ENCODE results near the gene PRRC2B. TPM values are rescaled to one million over a fixed set of nuclear protein-coding genes. Genes with fewer than 3 reads are reported as not detected.

Gene PRRC2B
- total and polyA plus RNA-seq, 2 of the 8 experiments (the other 6 are each of a cell fraction or from before 2014, with no cell fraction given): 37.3 to 249 TPM

- Histone ChIP-seq H3K23ac (ENCODE audit: insufficient read length) (no peak overlapping the region), H3K4me1 (replicated peaks in 1 of 4; ENCODE audit: control insufficient read depth in 3 of 4, insufficient read depth in 4 of 4, low read length in 3 of 4) (no peaks in the 10 kb centered on the region), H2AFZ (ENCODE audit: low read length) (no peak overlapping the region), H3K79me2 (ENCODE audit: control insufficient read depth in 1 of 2, insufficient read depth in 2 of 2, low read length in 2 of 2) (no peaks in the 10 kb centered on the region), H2BK12ac (ENCODE audit: low read depth, low read length) (no peak overlapping the region), H3K4me3 (ENCODE audit: extremely low read depth in 1 of 4, insufficient read depth in 2 of 4, low read depth in 3 of 4, low read length in 4 of 4) (no peak overlapping the region), H4K5ac (ENCODE audit: insufficient read length, low read depth, low read length) (no peak overlapping the region), H3K18ac (ENCODE audit: extremely low read depth, low read length) (no peak overlapping the region), H3K4ac (replicated peaks; ENCODE audit: insufficient read length, low read depth, low read length) (no peak overlapping the region), H2BK120ac (replicated peaks; ENCODE audit: low read depth, low read length) (no peak overlapping the region), H3K9ac (replicated peaks in 1 of 4; ENCODE audit: extremely low read depth in 1 of 4, low read depth in 3 of 4, low read length in 3 of 4) (no peak overlapping the region), H2BK15ac (ENCODE audit: low read length) (no peak overlapping the region), H3K4me2 (ENCODE audit: insufficient read depth in 1 of 2, low read depth in 2 of 2, low read length in 2 of 2) (no peak overlapping the region), H3K9me3 (ENCODE audit: insufficient read depth in 2 of 2, low read depth in 1 of 2, low read length in 1 of 2) (peaks cover 8 to 13% of the 10 kb centered on the region in 2 experiments), H4K8ac (ENCODE audit: extremely low read depth, insufficient read depth, low read length) (no peak overlapping the region), H2BK5ac (ENCODE audit: low read depth, low read length) (no peak overlapping the region), H3K14ac (ENCODE audit: insufficient read length) (no peak overlapping the region), H3K27me3 (replicated peaks in 1 of 4; ENCODE audit: control insufficient read depth in 3 of 4, extremely low read depth in 1 of 4, insufficient read depth in 3 of 4, low read length in 3 of 4) (no peaks in the 10 kb centered on the region), H3K36me3 (ENCODE audit: control insufficient read depth in 2 of 4, insufficient read depth in 4 of 4, low read length in 3 of 4) (no peaks in the 10 kb centered on the region), H3K79me1 (ENCODE audit: low read depth, low read length) (no peaks in the 10 kb centered on the region), H2AK5ac (ENCODE audit: low read depth, low read length) (no peak overlapping the region), H4K20me1 (replicated peaks in 1 of 2; ENCODE audit: control insufficient read depth in 1 of 2, insufficient read depth in 2 of 2, low read length in 2 of 2) (no peaks in the 10 kb centered on the region), H4K91ac (replicated peaks; ENCODE audit: insufficient read length, low read length) (no peak overlapping the region), H2BK20ac (ENCODE audit: low read length) (no peak overlapping the region), H3K27ac (ENCODE audit: low read depth, low read length) (no peak overlapping the region), H3K23me2 (ENCODE audit: low read depth, low read length) (no peaks in the 10 kb centered on the region), H3K56ac (replicated peaks; ENCODE audit: insufficient read length, low read depth, low read length) (no peak overlapping the region)
- FAIRE-seq (no peak), DNase-seq (ENCODE audit: low read depth in 1 of 2, low spot score in 2 of 2) (no peak)
- POLR2A ChIA-PET (ENCODE audit: partially characterized antibody): no interaction called here
- CTCF ChIA-PET (ENCODE audit: partially characterized antibody): no interaction called here
- WGBS, 2 experiments (ENCODE audit: extremely low coverage in 1 of 2, insufficient coverage in 1 of 2, insufficient read length in 1 of 2, insufficient replicate concordance in 2 of 2, low coverage in 1 of 2, low lambda C conversion rate in 2 of 2, missing lambda C conversion rate in 1 of 2): 90% methylated on average over 19 of the region's 19 CpGs; no CpG with 5 or more reads in 1 of the 2 experiments
- TF ChIP-seq TCF12 (IDR thresholded peaks at IDR 0.05; ENCODE audit: low read depth, low read length) (no peak), SP2 (IDR thresholded peaks at IDR 0.05; ENCODE audit: low read length) (no peak)
These were observed 144.1 kb downstream of the PRRC2B start for GRCh38 chr9:131537946-131538345.

All from H1 (cell line).